CD4-positive, alpha-beta T cell treated with Interleukin-6 at 100 ng/mL for 8 hours (primary cell): Measurements from ENCODE around the gene BCL7B.
"Not testable (repeated sequence)": the region's sequence is repeated elsewhere in the genome, so short reads cannot be mapped to it uniquely, and the experiment has no call there.

Experiments used
- DNase-seq: peaks from one replicate; pipeline ENCODE4 v3.0.0-alpha.2; 2020; ENCODE audit warnings: mixed read lengths, low spot score

Gene BCL7B

GRCh38 chr7:73572767-73573186, 15.3 kb upstream of the BCL7B start:
- DNase-seq = no peak

GRCh38 chr7:73570977-73571376, 13.5 kb upstream of the BCL7B start:
- no peak for DNase-seq

- DNase-seq = no peak
These were observed 13.0 kb upstream of the BCL7B start for GRCh38 chr7:73570521-73570920.

- no peak for DNase-seq
These were observed 11.6 kb upstream of the BCL7B start for GRCh38 chr7:73569042-73569608.

- DNase-seq = no peak
These were observed 10.6 kb upstream of the BCL7B start for GRCh38 chr7:73567846-73568685.

GRCh38 chr7:73567140-73567539, 9.7 kb upstream of the BCL7B start:
- no peak for DNase-seq

GRCh38 chr7:73566431-73566830, 8.9 kb upstream of the BCL7B start:
- DNase-seq = not testable (repeated sequence)

- no peak for DNase-seq
These were observed 8.3 kb upstream of the BCL7B start for GRCh38 chr7:73565675-73566340.

GRCh38 chr7:73560109-73560835, 2.8 kb upstream of the BCL7B start:
- no peak for DNase-seq

- DNase-seq = peak; percentile 92
These were observed 438 bp downstream of the BCL7B start for GRCh38 chr7:73557108-73557396.

GRCh38 chr7:73556208-73557107, 1.0 kb downstream of the BCL7B start:
- no peak for DNase-seq

- DNase-seq = no peak
These were observed 2.0 kb downstream of the BCL7B start for GRCh38 chr7:73555411-73555982.

- not testable (repeated sequence) for DNase-seq
These were observed 7.4 kb downstream of the BCL7B start for GRCh38 chr7:73550093-73550492.

GRCh38 chr7:73549176-73549575, 8.3 kb downstream of the BCL7B start:
- no peak for DNase-seq

GRCh38 chr7:73547841-73548240, 9.6 kb downstream of the BCL7B start:
- DNase-seq = no peak

- DNase-seq = no peak
These were observed 12.8 kb downstream of the BCL7B start for GRCh38 chr7:73544678-73545077.

GRCh38 chr7:73541722-73542121, 15.8 kb downstream of the BCL7B start:
- no peak for DNase-seq

GRCh38 chr7:73539709-73540108, 17.8 kb downstream of the BCL7B start:
- no peak for DNase-seq

GRCh38 chr7:73538510-73538909, 19.0 kb downstream of the BCL7B start:
- not testable (repeated sequence) for DNase-seq

- no peak for DNase-seq
These were observed 20.4 kb downstream of the BCL7B start for GRCh38 chr7:73537051-73537450.

GRCh38 chr7:73536479-73536878, 21.0 kb downstream of the BCL7B start:
- DNase-seq = no peak
